ENCODE data around the gene SCTR. TPM values are rescaled to one million over a fixed set of nuclear protein-coding genes. Genes with fewer than 3 reads are reported as not detected.

The SCTR gene
- total RNA-seq, 2 experiments from 2014 or later: not detected

- no peak overlapping the region for H3K27ac Mint-ChIP-seq
- CTCF ChIA-PET: no interaction called here
- H3K4me1 Mint-ChIP-seq: peaks cover 4% of the 10 kb centered on the region
- H3K27me3 Mint-ChIP-seq: peaks cover 16% of the 10 kb centered on the region
- POLR2A ChIA-PET: no interaction called here
- no peak overlapping the region for H3K4me3 Mint-ChIP-seq
- H3K36me3 Mint-ChIP-seq (ENCODE audit: low read depth): no peaks in the 10 kb centered on the region
- no peak for DNase-seq
- no peaks in the 10 kb centered on the region for H3K9me3 Mint-ChIP-seq
Measured at GRCh38 chr2:119453972-119454593, 70.2 kb downstream of the SCTR start.

- no peaks in the 10 kb centered on the region for H3K36me3 Mint-ChIP-seq (ENCODE audit: low read depth)
- no peak for DNase-seq
- no peaks in the 10 kb centered on the region for H3K9me3 Mint-ChIP-seq
- CTCF ChIA-PET: no interaction called here
- no peak overlapping the region for H3K27ac Mint-ChIP-seq
- POLR2A ChIA-PET: no interaction called here
- H3K4me3 Mint-ChIP-seq: no peak overlapping the region
- H3K4me1 Mint-ChIP-seq: peaks cover 15% of the 10 kb centered on the region
- peaks cover 16% of the 10 kb centered on the region for H3K27me3 Mint-ChIP-seq
Measured at GRCh38 chr2:119451336-119452050, 72.8 kb downstream of the SCTR start.

DNA sequence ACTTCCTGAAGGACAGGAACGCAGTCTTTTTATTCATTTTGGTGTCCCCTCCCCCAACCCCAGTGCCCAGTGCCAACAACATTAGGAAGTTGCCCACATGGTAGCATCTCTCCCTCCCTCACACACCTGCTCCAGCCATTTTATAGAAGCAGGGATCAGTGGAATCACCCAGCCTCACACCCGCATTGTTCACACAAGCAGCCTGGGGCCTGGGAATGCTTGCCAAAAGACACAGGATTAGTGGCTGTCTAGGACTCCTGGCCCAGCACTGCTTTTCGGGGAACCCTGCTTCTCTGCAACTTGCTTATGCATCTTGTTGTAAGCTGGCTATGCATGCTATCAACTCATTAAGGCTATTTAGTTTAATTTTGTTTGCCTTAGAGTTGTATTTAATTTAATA is 74.8 kb downstream of the SCTR start:
- Mint-ChIP-seq H3K36me3 (ENCODE audit: low read depth) (no peaks in the 10 kb centered on the region), H3K27ac (no peak overlapping the region), H3K9me3 (no peaks in the 10 kb centered on the region), H3K4me3 (no peak overlapping the region), H3K4me1 (peaks cover 11% of the 10 kb centered on the region), H3K27me3 (peaks cover 5% of the 10 kb centered on the region)
- no peak for DNase-seq
- CTCF ChIA-PET: no interaction called here
- POLR2A ChIA-PET: no interaction called here

DNA sequence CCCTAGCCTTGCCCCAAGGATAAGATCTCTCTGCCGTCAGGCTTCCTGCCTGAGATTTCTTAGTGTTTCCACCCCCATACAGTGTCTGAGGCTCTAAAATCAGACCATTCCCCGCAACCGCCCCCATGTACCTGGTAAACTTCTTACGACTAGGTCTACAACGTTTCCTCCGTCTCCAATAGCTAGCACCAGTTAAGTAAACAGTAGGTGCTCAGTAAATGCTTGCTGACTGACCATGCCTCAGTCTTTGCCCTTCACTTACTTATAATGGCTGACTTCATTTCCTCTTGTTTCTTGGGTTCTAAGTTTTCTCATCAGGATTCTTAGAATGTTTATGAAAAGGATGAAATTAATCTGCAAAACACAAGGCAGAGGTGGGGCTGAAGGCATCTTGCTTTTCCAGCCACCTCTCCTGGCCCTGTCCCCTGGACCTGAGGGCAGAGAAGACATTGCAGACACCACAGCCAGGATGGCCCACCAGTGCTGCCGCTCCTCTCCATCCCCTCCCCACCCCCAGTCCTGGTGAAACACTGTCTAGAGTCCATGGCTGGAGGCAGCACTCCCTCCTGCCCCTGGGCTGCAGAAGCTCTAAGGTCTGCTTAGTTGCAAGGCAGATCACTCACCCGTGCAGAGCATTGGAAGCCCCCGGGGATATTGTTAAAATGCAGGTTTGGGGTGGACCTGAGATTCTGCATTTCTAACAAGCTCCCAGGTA is 75.7 kb downstream of the SCTR start:
- peak overlapping the region; percentile 65 for H3K27ac Mint-ChIP-seq
- POLR2A ChIA-PET: no interaction called here
- H3K27me3 Mint-ChIP-seq: peaks cover 5% of the 10 kb centered on the region
- no peaks in the 10 kb centered on the region for H3K9me3 Mint-ChIP-seq
- H3K4me3 Mint-ChIP-seq: no peak overlapping the region
- H3K36me3 Mint-ChIP-seq (ENCODE audit: low read depth): no peaks in the 10 kb centered on the region
- CTCF ChIA-PET: no interaction called here
- peaks cover 11% of the 10 kb centered on the region for H3K4me1 Mint-ChIP-seq
- DNase-seq: no peak

DNA sequence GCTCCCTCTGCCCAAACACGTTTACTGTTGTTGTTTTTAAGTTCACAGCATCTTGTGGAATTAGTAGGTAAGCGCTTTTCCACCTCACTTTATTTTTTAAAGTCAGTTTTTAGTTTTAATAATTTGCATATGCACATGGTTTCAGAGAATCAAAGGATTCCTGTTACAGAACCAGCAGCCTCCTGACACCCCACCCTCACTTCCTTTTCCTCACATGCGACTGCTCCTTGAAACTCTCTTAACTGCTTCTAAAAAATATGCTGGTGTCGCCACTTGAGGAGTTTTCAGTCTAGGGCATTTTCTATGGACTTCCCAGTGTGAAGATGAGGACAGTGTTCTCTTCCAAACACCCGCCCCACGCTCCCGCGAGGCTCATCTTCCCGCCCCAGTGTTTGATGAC is 78.2 kb downstream of the SCTR start:
- ChIA-PET POLR2A (no interaction called here), CTCF (no interaction called here)
- Mint-ChIP-seq H3K4me1 (peaks cover 11% of the 10 kb centered on the region), H3K27ac (no peak overlapping the region), H3K9me3 (no peaks in the 10 kb centered on the region), H3K36me3 (ENCODE audit: low read depth) (no peaks in the 10 kb centered on the region), H3K4me3 (no peak overlapping the region), H3K27me3 (peaks cover 5% of the 10 kb centered on the region)
- no peak for DNase-seq

DNA sequence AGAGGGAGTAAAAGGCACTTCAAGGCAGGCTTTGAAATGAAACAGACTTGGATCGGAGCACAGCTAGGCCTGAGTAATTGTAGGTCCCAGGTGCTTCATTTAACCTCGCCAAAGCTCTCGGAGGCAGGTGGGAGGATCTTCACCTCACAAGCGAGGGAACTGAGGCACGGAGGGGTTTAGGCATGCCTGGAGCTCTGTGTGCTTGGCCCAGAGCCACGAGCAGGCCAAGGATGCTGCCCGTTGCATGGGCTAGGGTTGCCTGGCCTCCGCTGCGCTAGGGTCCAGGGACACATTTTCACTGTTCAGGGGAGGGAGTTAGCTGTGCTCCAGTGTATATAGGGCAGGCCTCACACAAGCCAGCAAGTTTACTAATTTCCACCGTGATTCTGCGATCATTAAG is 81.4 kb downstream of the SCTR start:
- Mint-ChIP-seq H3K27me3 (no peaks in the 10 kb centered on the region), H3K4me3 (no peak overlapping the region)

DNA sequence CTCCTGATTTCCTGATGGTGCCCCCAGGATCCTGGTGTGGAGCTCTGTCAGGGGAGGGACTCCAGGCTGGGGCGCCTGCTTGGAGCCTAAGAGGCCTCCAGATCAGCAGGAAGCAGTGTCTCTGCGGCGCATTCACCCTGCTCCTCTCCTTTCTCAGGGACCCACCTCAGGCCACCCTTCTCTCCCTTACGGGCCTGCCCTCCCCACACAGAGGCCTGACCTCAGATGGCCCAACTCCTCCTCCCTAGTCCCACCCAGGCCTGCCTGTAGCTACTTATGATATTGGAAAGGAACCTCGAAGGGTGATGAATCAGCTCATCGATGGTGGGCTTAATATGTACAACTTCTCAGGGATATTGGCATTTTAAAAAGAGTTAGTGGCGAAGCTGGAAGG is 82.1 kb downstream of the SCTR start:
- no peaks in the 10 kb centered on the region for H3K27me3 Mint-ChIP-seq
- no peak overlapping the region for H3K4me3 Mint-ChIP-seq
- H3K4me1 Mint-ChIP-seq: no peaks in the 10 kb centered on the region
- no peak overlapping the region for H3K27ac Mint-ChIP-seq
- DNase-seq: no peak
- no peaks in the 10 kb centered on the region for H3K9me3 Mint-ChIP-seq
- ChIA-PET POLR2A (no interaction called here), CTCF (interaction anchor here (0.7 kb wide), 1 partner anchor 18 kb away, joined by 3 read pairs; no protein-coding TSS in a partner anchor)
- no peaks in the 10 kb centered on the region for H3K36me3 Mint-ChIP-seq (ENCODE audit: low read depth)

More for the DNA sequence above, 81.4 kb downstream of the SCTR start:
- H3K4me1 Mint-ChIP-seq: peaks cover under 1% of the 10 kb centered on the region
- ChIA-PET CTCF (no interaction called here), POLR2A (no interaction called here)
- DNase-seq: no peak
- no peaks in the 10 kb centered on the region for H3K36me3 Mint-ChIP-seq (ENCODE audit: low read depth)
- H3K9me3 Mint-ChIP-seq: no peaks in the 10 kb centered on the region
- no peak overlapping the region for H3K27ac Mint-ChIP-seq

- no peak overlapping the region for H3K27ac Mint-ChIP-seq
- no peaks in the 10 kb centered on the region for H3K9me3 Mint-ChIP-seq
- no peaks in the 10 kb centered on the region for H3K36me3 Mint-ChIP-seq (ENCODE audit: low read depth)
- DNase-seq: no peak
- ChIA-PET POLR2A (no interaction called here), CTCF (interaction anchor here (0.7 kb wide), 1 partner anchor 19 kb away, joined by 3 read pairs; no protein-coding TSS in a partner anchor)
- no peaks in the 10 kb centered on the region for H3K27me3 Mint-ChIP-seq
- H3K4me3 Mint-ChIP-seq: no peak overlapping the region
- H3K4me1 Mint-ChIP-seq: no peaks in the 10 kb centered on the region
Measured at GRCh38 chr2:119441376-119442225, 82.7 kb downstream of the SCTR start.

DNA sequence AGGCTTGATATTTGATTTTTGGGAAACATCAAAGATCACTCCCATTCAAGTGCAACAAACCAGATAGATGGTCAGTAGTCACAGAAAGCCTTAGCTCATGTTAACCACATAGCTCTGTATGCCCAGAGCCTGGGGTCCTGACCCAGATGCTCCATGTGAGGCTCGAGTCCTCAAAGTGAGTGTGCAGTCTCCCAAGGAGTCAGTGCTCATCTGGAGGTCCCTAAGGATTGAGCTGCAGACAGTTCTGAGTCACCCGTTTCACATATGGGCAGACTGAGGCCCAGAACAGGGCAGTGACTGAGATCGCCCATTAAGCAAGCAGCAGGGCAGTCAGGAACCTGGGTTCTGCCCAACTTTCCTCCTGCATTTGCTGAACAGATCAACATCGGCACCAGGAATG is 83.4 kb downstream of the SCTR start:
- ChIA-PET POLR2A (no interaction called here), CTCF (interaction anchor here (1.3 kb wide), 1 partner anchor 10 kb away, joined by 5 read pairs; the partner anchor contains the start of gene TMEM37)
- no peak for DNase-seq
- Mint-ChIP-seq H3K9me3 (no peaks in the 10 kb centered on the region), H3K36me3 (ENCODE audit: low read depth) (no peaks in the 10 kb centered on the region), H3K4me3 (no peak overlapping the region), H3K27ac (no peak overlapping the region), H3K4me1 (no peaks in the 10 kb centered on the region), H3K27me3 (no peaks in the 10 kb centered on the region)

DNA sequence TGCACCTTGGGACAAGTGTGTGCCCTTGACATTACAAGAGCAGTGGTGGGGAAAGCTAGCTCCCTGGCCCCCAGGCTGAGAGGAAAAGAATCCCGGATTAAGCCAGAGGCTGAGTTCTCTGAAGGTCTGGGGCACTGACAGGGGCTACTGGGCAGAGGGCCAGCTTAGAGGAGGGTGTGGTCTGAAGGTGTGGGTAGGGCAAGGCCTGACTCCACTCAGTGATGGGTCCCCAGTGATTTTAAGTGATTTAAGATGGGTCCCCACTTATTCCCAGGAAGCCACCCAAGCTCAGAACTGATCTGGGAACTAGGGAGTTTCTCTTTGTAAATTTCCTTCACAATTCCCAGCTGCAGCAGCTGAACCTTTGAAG is 83.8 kb downstream of the SCTR start:
- Mint-ChIP-seq H3K9me3 (no peaks in the 10 kb centered on the region), H3K36me3 (ENCODE audit: low read depth) (no peaks in the 10 kb centered on the region), H3K4me3 (no peak overlapping the region), H3K27ac (no peak overlapping the region), H3K27me3 (peaks cover 3% of the 10 kb centered on the region), H3K4me1 (no peaks in the 10 kb centered on the region)
- ChIA-PET CTCF (interaction anchor here (1.3 kb wide), 1 partner anchor 9 kb away, joined by 5 read pairs; the partner anchor contains the start of gene TMEM37), POLR2A (no interaction called here)
- DNase-seq: no peak

- H3K4me3 Mint-ChIP-seq: no peak overlapping the region
- POLR2A ChIA-PET: no interaction called here
Measured at GRCh38 chr2:119439574-119440500, 84.4 kb downstream of the SCTR start.

GRCh38 chr2:119438726-119439284 is 85.5 kb downstream of the SCTR start:
- no peak for DNase-seq
- no peaks in the 10 kb centered on the region for H3K4me1 Mint-ChIP-seq
- H3K9me3 Mint-ChIP-seq: no peaks in the 10 kb centered on the region
- H3K4me3 Mint-ChIP-seq: no peak overlapping the region
- CTCF ChIA-PET: no interaction called here
- no peak overlapping the region for H3K27ac Mint-ChIP-seq
- H3K27me3 Mint-ChIP-seq: peaks cover 7% of the 10 kb centered on the region
- no peaks in the 10 kb centered on the region for H3K36me3 Mint-ChIP-seq (ENCODE audit: low read depth)
- POLR2A ChIA-PET: no interaction called here

More at GRCh38 chr2:119439574-119440500, 84.4 kb downstream of the SCTR start:
- H3K36me3 Mint-ChIP-seq (ENCODE audit: low read depth): no peaks in the 10 kb centered on the region
- no peak for DNase-seq
- no peaks in the 10 kb centered on the region for H3K9me3 Mint-ChIP-seq
- H3K27ac Mint-ChIP-seq: no peak overlapping the region
- H3K27me3 Mint-ChIP-seq: peaks cover 4% of the 10 kb centered on the region
- no peaks in the 10 kb centered on the region for H3K4me1 Mint-ChIP-seq
- CTCF ChIA-PET: interaction anchor here (1.3 kb wide), 1 partner anchor 8 kb away, joined by 5 read pairs; the partner anchor contains the start of gene TMEM37
